IMR-90 (cell line): ENCODE measurements around the gene GALK1. TPM values are rescaled to one million over a fixed set of nuclear protein-coding genes. Genes with fewer than 3 reads are reported as not detected.

Experiments
- ATAC-seq: fragments of 200-7000 bp; cut with Tn5 transposase; 2 replicates; pipeline ENCODE4 v1.9.1; 2020; ENCODE audit warnings: low read depth, mild to moderate bottlenecking, moderate library complexity
- BruUV-seq: library from RNA; stranded (reverse); fragments of 400-500 nt; replicated peaks from 2 replicates; lab custom pipeline; 2021; lab: Mats Ljungman, UMichigan
- CTCF ChIA-PET: fragments of 300-600 bp; formaldehyde crosslinking; extraction: SDS; loops from one replicate; lab custom pipeline; 2021; ENCODE audit warnings: antibody characterized with exemption; lab: Yijun Ruan, JAX
- POLR2A ChIA-PET: fragments of 300-600 bp; sonication (Branson Sonifier 250); formaldehyde crosslinking; loops from one replicate; lab custom pipeline; 2022; ENCODE audit warnings: antibody characterized with exemption; ENCODE audit not compliant: unreplicated experiment; lab: Charles Lee
- DNase-seq: peaks from one replicate; pipeline ENCODE4 v3.0.0; 2013
- H2AFZ ChIP-seq: replicated peaks from 2 replicates; pipeline ENCODE3; 2013; ENCODE audit warnings: low read length, mild to moderate bottlenecking; ENCODE audit not compliant: poor library complexity
- H2AK5ac ChIP-seq: 2 replicates; pipeline ENCODE4 v1.6.1; 2013; ENCODE audit warnings: low read depth, low read length, inconsistent platforms
- H2AK9ac ChIP-seq: replicated peaks from 2 replicates; pipeline ENCODE3; 2013; ENCODE audit warnings: mild to moderate bottlenecking, low read depth, low read length, moderate library complexity; ENCODE audit not compliant: poor library complexity
- H2BK120ac ChIP-seq: 2 replicates; pipeline ENCODE4 v1.6.1; 2013; ENCODE audit warnings: low read depth, low read length, inconsistent platforms
- H2BK15ac ChIP-seq: 3 replicates; pipeline ENCODE4 v1.6.1; 2013; ENCODE audit warnings: low read depth, low read length, inconsistent platforms
- H2BK20ac ChIP-seq: 2 replicates; pipeline ENCODE4 v1.6.1; 2013; ENCODE audit warnings: low read depth, mild to moderate bottlenecking, inconsistent platforms, low read length, moderate library complexity
- H2BK5ac ChIP-seq: 2 replicates; pipeline ENCODE4 v1.6.1; 2013; ENCODE audit warnings: mild to moderate bottlenecking, low read depth, low read length, inconsistent platforms; ENCODE audit not compliant: poor library complexity, severe bottlenecking
- H3K14ac ChIP-seq: replicated peaks from 2 replicates; pipeline ENCODE4 v1.6.1; 2013; ENCODE audit warnings: low read depth, low read length, inconsistent platforms
- H3K18ac ChIP-seq: 2 replicates; pipeline ENCODE4 v1.6.1; 2013; ENCODE audit warnings: low read depth, low read length, control low read depth
- H3K23ac ChIP-seq: 2 replicates; pipeline ENCODE4 v1.6.1; 2013; ENCODE audit warnings: low read depth, low read length, inconsistent platforms
- H3K27ac ChIP-seq: 2 replicates; pipeline ENCODE4 v1.5.1; 2013; ENCODE audit warnings: mild to moderate bottlenecking, control low read depth, low read length; ENCODE audit not compliant: insufficient read depth
- H3K27me3 ChIP-seq: 2 replicates; pipeline ENCODE4 v1.6.1; 2013; ENCODE audit warnings: low read length; ENCODE audit not compliant: control insufficient read depth, insufficient read depth
- H3K36me3 ChIP-seq: 2 replicates; pipeline ENCODE4 v1.6.1; 2013; ENCODE audit warnings: low read length, mixed read lengths; ENCODE audit not compliant: control insufficient read depth, insufficient read depth
- H3K4ac ChIP-seq: 2 replicates; pipeline ENCODE4 v1.6.1; 2013; ENCODE audit warnings: low read depth, low read length, inconsistent platforms
- H3K4me1 ChIP-seq: 2 replicates; pipeline ENCODE4 v1.6.1; 2013; ENCODE audit warnings: low read length, mixed read lengths; ENCODE audit not compliant: control insufficient read depth, insufficient read depth
- H3K4me2 ChIP-seq: 2 replicates; pipeline ENCODE4 v1.6.1; 2013; ENCODE audit warnings: low read depth, mild to moderate bottlenecking, control low read depth, low read length, moderate library complexity
- H3K4me3 ChIP-seq: 2 replicates; pipeline ENCODE4 v1.5.1; 2013; ENCODE audit warnings: low read depth, mild to moderate bottlenecking, control low read depth, low read length, moderate library complexity; ENCODE audit not compliant: insufficient read depth
- H3K56ac ChIP-seq: 2 replicates; pipeline ENCODE4 v1.6.1; 2013; ENCODE audit warnings: low read length, inconsistent platforms; ENCODE audit not compliant: insufficient read depth; ENCODE audit errors: extremely low read depth
- H3K79me1 ChIP-seq, 2 experiments: 2 replicates each; pipeline ENCODE4 v1.6.1; 2013; ENCODE audit warnings: low read length in 2 of 2, inconsistent platforms in 1 of 2, low read depth in 1 of 2
- H3K9ac ChIP-seq: 2 replicates; pipeline ENCODE4 v1.6.1; 2013; ENCODE audit warnings: low read depth, low read length, control low read depth
- H3K9me1 ChIP-seq: 2 replicates; pipeline ENCODE4 v1.6.1; 2013; ENCODE audit warnings: low read length, inconsistent platforms; ENCODE audit not compliant: insufficient read depth
- H3K9me3 ChIP-seq: 2 replicates; pipeline ENCODE4 v1.6.1; 2013; ENCODE audit warnings: low read length; ENCODE audit not compliant: control insufficient read depth, insufficient read depth
- H4K20me1 ChIP-seq: 2 replicates; pipeline ENCODE4 v1.6.1; 2013; ENCODE audit warnings: low read length, inconsistent platforms; ENCODE audit not compliant: insufficient read depth
- H4K5ac ChIP-seq: 2 replicates; pipeline ENCODE4 v1.6.1; 2013; ENCODE audit warnings: mild to moderate bottlenecking, low read depth, low read length, control low read depth
- H4K8ac ChIP-seq, 2 experiments: 2 replicates each; pipeline ENCODE4 v1.6.1; 2013; ENCODE audit warnings: low read depth in 2 of 2, low read length in 2 of 2, control low read depth in 1 of 2, inconsistent platforms in 1 of 2
- H4K91ac ChIP-seq: 2 replicates; pipeline ENCODE4 v1.6.1; 2013; ENCODE audit warnings: low read depth, low read length, inconsistent platforms; ENCODE audit not compliant: insufficient read depth
- BHLHE40 ChIP-seq: fragments of 150-350 bp; IDR thresholded peaks from 2 replicates; pipeline ENCODE4 v1.6.1; 2016; ENCODE audit warnings: mild to moderate bottlenecking, low read depth, low read length
- CEBPB ChIP-seq: IDR thresholded peaks from 2 replicates; pipeline ENCODE4 v1.6.1; 2012; ENCODE audit warnings: low read depth, low read length, improper control_type of control experiment
- FOS ChIP-seq: fragments of 150-350 bp; IDR thresholded peaks from 2 replicates; pipeline ENCODE4 v1.6.1; 2016; ENCODE audit warnings: low read depth, low read length
- MAFK ChIP-seq: IDR thresholded peaks from 2 replicates; pipeline ENCODE4 v1.6.1; 2012; ENCODE audit warnings: low read depth, low read length, improper control_type of control experiment
- MAZ ChIP-seq: IDR thresholded peaks from 2 replicates; pipeline ENCODE4 v1.6.1; 2012; ENCODE audit warnings: low read depth, mild to moderate bottlenecking, low read length, improper control_type of control experiment, moderate library complexity, borderline replicate concordance
- NFE2L2 ChIP-seq: fragments of 150-350 bp; IDR thresholded peaks from 2 replicates; pipeline ENCODE4 v1.6.1; 2016; ENCODE audit warnings: low read depth, mild to moderate bottlenecking, low read length
- POLR2A ChIP-seq: IDR thresholded peaks from 2 replicates; pipeline ENCODE4 v1.6.1; 2012; ENCODE audit warnings: mild to moderate bottlenecking, low read depth, low read length
- RAD21 ChIP-seq: IDR thresholded peaks from 2 replicates; pipeline ENCODE4 v1.6.1; 2012; ENCODE audit warnings: low read length, improper control_type of control experiment
- RCOR1 ChIP-seq: IDR thresholded peaks from 2 replicates; pipeline ENCODE4 v1.6.1; 2012; ENCODE audit warnings: mild to moderate bottlenecking, low read length, improper control_type of control experiment; ENCODE audit not compliant: insufficient replicate concordance
- RFX5 ChIP-seq: IDR thresholded peaks from 2 replicates; pipeline ENCODE4 v1.8.0; 2012; ENCODE audit warnings: low read depth, mild to moderate bottlenecking, low read length, moderate library complexity
- WGBS, 2 experiments: methylation state at CpG; one replicate each; pipeline versions ENCODE4 v1.1.5 to v1.1.7; 2013; ENCODE audit warnings: missing lambda C conversion rate in 2 of 2; ENCODE audit not compliant: insufficient read length in 1 of 2; ENCODE audit errors: extremely low coverage in 2 of 2; 5-methylcytosine and 5-hydroxymethylcytosine counted together
- dilution Hi-C: fragments of 300-500 bp; cut with HindIII; formaldehyde crosslinking; loops from one replicate; pipeline ENCODE4 v1.14.3; 2018; ENCODE audit warnings: low sequenced_read_pairs; ENCODE audit not compliant: unreplicated experiment
- in situ Hi-C: fragments of 300-500 bp; cut with MboI; formaldehyde crosslinking; loops from 3 replicates; pipeline ENCODE4 v1.14.3; 2019; ENCODE audit warnings: low sequenced_read_pairs, inconsistent platforms, mixed read lengths
- intact Hi-C: fragments of 100-400 bp; cut with micrococcal nuclease; formaldehyde crosslinking; loops from 2 replicates; pipeline ENCODE4 v1.10.0; 2022
- polyA plus RNA-seq, 3 experiments: library from polyadenylated mRNA; depleted of rRNA; stranded (reverse); fragments of >200 nt; gene quantifications; 2 replicates each; pipeline ENCODE4 v1.2.3, GENCODE V29; 2012; ENCODE audit warnings: low replicate concordance in 1 of 3
- total RNA-seq: library from RNA; depleted of rRNA; stranded (reverse); fragments of >200 nt; gene quantifications from 2 replicates; pipeline ENCODE4 v1.2.3, GENCODE V29; 2012
- TF ChIP-seq, protein P1 (sequence below): fragments of 150-350 bp; IDR thresholded peaks from 2 replicates; pipeline ENCODE4 v1.6.1; 2016; ENCODE audit warnings: low read depth, mild to moderate bottlenecking, low read length, moderate library complexity, borderline replicate concordance

Gene GALK1
- total and polyA plus RNA-seq, 2 of the 4 experiments (the other 2 are of a cell fraction) = 19.9 to 21.9 TPM

DNA sequence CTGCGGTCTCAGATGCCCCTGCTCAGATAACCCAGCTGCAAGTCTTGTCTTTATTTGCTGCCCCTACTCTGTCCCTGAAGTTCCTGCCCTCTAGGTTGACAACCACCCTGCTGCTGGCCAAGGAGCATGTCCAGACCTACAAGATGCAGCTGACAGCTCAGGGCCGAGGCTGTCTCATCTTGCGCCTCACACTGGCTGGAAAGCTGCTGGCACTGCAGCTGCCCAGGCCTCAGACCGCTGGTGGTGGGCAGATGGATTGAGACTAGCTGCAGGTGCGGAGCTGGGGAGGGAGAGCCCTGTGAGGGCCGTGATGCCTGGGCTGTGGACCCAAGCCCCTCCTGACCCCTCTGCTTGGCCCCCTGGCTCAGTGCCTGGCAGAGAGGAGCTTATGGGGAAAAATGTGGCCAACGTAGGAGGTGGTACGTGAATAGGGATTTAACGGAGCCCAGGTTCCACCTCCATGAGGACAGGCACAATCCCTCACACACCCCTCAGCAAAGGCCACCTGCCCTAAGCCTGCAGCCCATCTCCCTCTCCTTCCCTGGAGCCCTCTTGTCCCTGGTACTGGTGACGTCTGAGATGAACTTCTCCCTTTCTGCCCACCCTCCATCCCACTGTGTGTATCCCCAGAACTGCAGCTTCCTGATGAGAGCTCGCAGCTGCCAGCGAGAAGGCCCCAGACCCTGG is 8.3 kb upstream of the GALK1 start:
- no peak overlapping the region for H2AK9ac ChIP-seq
- peaks cover 42% of the 10 kb centered on the region for H4K20me1 ChIP-seq
- TF ChIP-seq POLR2A (no peak), BHLHE40 (no peak), MAFK (no peak), MAZ (no peak), RFX5 (no peak), RCOR1 (no peak), RAD21 (no peak), NFE2L2 (no peak), CEBPB (no peak), FOS (no peak)
- TF ChIP-seq, protein P1, sequence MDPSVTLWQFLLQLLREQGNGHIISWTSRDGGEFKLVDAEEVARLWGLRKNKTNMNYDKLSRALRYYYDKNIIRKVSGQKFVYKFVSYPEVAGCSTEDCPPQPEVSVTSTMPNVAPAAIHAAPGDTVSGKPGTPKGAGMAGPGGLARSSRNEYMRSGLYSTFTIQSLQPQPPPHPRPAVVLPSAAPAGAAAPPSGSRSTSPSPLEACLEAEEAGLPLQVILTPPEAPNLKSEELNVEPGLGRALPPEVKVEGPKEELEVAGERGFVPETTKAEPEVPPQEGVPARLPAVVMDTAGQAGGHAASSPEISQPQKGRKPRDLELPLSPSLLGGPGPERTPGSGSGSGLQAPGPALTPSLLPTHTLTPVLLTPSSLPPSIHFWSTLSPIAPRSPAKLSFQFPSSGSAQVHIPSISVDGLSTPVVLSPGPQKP = no peak
- no peak overlapping the region for H4K8ac ChIP-seq
- H3K4me1 ChIP-seq = peaks cover 2% of the 10 kb centered on the region
- H3K27me3 ChIP-seq = no peaks in the 10 kb centered on the region
- H2BK15ac ChIP-seq = no peak overlapping the region
- ChIA-PET CTCF (interaction anchor here (1.0 to 1.3 kb wide), 2 partner anchors 8 to 10 kb away, joined by 3 to 5 read pairs; partner anchors contain the start of gene GALK1), POLR2A (interaction anchor here (0.6 kb wide), 3 partner anchors 8 to 113 kb away, joined by 3 to 6 read pairs (median 3); partner anchors contain the start of gene GALK1)
- H3K79me1 ChIP-seq = peaks cover 10 to 28% of the 10 kb centered on the region in 2 experiments
- intact Hi-C loops (no loop called here), in situ Hi-C loops (no loop called here), dilution Hi-C loops (no loop called here)
- H2BK5ac ChIP-seq = no peak overlapping the region
- no peak overlapping the region for H3K4ac ChIP-seq
- no peak overlapping the region for H2BK120ac ChIP-seq
- H3K9ac ChIP-seq = no peak overlapping the region
- 80% methylated on average over 1 of the region's 12 CpGs; no CpG with 5 or more reads in 1 of the 2 experiments for WGBS, 2 experiments
- no peak for DNase-seq
- no peak overlapping the region for H3K27ac ChIP-seq
- H2AFZ ChIP-seq = peak overlapping the region; percentile 6
- no peak overlapping the region for H4K91ac ChIP-seq
- H3K56ac ChIP-seq = no peak overlapping the region
- H3K36me3 ChIP-seq = peaks cover 16% of the 10 kb centered on the region
- ATAC-seq = no peak
- H3K9me3 ChIP-seq = no peaks in the 10 kb centered on the region
- no TSS peak for BruUV-seq
- no peak overlapping the region for H3K14ac ChIP-seq
- peaks cover 15% of the 10 kb centered on the region for H3K9me1 ChIP-seq
- no peak overlapping the region for H2BK20ac ChIP-seq
- H3K4me3 ChIP-seq = no peak overlapping the region
- H3K23ac ChIP-seq = no peak overlapping the region
- no peak overlapping the region for H4K5ac ChIP-seq
- no peak overlapping the region for H3K18ac ChIP-seq
- no peak overlapping the region for H3K4me2 ChIP-seq
- H2AK5ac ChIP-seq = no peak overlapping the region
